Parietal lobe (tissue), 1 donor: Measurements from ENCODE around the gene RAET1G. TPM values are rescaled to one million over a fixed set of nuclear protein-coding genes. Genes with fewer than 3 reads are reported as not detected.

Experiments used
- total RNA-seq: library from RNA; depleted of rRNA; stranded (reverse); fragments of >200 nt; gene quantifications from one replicate; pipeline ENCODE4 v1.2.3, GENCODE V29; 2014

RAET1G gene
- not detected for total RNA-seq

DNA sequence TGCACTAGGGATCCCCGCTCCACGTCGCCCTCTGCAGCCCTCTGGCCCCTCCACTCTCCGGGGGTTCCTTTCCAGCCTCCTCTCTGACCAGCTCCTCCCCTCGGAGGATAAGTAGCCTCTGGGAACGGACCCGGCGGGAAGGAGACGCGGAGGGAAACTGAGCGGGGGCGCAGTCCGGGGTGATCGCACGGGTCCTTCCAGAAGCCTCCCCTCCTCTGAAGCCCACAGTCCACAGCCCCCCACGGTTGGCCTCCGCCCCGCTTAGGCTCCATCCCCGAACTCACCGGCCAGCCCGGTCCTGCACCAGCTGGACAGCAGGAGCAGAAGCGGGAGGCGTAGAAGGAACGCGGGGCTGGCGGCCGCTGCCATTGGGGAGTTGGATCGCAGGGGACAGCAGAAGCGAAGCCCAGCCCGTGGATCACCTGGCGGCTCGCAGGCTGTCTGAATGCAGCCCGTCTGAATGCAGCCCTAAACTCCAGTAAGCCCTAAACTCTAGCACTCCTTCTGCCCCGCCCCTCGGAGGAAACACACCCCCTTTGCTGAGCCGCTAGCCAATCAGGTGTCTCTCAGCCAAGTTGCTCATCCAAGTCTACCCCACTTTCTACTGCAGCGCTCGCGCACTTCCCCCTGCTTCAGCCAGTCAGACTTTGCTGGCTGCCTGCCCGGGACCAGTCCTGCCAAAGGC lies at the start of gene RAET1G:
Gene RAET1G, minus strand, starts transcription at position 480 of the 685 bp plus-strand sequence. Its CDS starts 111 bp downstream, at position 369.

GRCh38 chr6:149963462-149964307 lies 40.8 kb upstream of the RAET1G start, which contains the start of gene ULBP1:
Gene ULBP1 (plus strand): TSS chr6:149963943. CDS start chr6:149964050, 107 bp downstream.

GRCh38 chr6:149941583-149942460 lies 18.9 kb upstream of the RAET1G start, which contains the start of gene ULBP2:
Gene ULBP2 (plus strand): TSS chr6:149942014. CDS start chr6:149942073, 59 bp downstream.

DNA sequence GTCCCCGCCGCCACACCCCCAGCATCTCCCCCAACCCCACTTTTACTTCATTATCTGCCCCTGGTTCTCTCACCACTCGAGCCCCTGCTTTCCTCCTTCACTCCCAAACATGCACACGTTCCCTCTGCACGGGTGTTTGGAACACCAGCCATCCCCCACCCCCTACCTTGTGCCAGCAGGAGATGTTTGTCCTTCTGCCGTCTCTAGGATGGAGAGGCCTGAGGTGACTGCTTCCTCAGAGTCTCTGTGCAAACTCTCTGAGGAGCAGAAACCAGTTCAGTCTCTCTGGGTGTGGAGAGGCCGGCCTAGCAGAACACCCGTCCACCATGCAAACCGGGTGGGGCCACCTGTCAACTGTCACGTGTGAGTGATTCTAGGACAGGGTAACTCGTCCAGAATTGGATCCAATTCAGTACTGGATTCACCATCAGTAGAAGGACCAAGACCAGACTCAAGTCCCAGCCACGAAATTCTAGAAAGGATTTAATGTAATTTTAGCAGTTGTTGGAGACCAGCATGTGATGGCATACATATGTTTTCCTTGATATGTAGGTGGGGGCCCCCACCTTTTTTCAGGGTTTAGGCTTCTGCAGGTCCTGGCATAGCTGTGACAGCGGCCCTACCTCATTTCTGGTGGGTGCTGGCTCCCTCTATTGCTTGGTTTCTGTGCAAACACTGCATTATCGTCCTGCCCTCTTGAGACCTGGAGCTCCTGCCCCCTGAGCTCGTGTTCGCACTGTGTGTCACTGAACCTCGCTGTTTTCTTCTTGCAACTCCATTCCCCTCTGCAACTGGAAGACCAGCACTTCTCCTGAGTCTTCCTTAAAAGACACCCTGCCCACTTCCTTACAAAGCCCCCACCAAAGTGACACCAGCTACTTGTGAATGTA lies 24.8 kb downstream of the RAET1G start, which contains the start of gene RAET1E:
Gene RAET1E, minus strand, starts transcription at position 259 of the 890 bp plus-strand sequence. CDS start 7,212 bp downstream, outside the sequence.

Other genes with a start within 250 kb of the RAET1G start
- 52.9 TPM for gene LATS1, start 205.0 kb downstream of the RAET1G start, total RNA-seq
- 22.2 TPM for gene NUP43, start 176.6 kb downstream of the RAET1G start, total RNA-seq
- gene PCMT1, start 173.4 kb downstream of the RAET1G start, total RNA-seq = 158 TPM
- gene LRP11, start 58.8 kb downstream of the RAET1G start, total RNA-seq = 29.1 TPM
- not detected for gene RAET1E, start 25.0 kb downstream of the RAET1G start, total RNA-seq
- 3.4 TPM for gene ULBP2, start 18.9 kb upstream of the RAET1G start, total RNA-seq
- 1.9 TPM for gene ULBP1, start 40.8 kb upstream of the RAET1G start, total RNA-seq
- gene RAET1L, start 102.4 kb upstream of the RAET1G start, total RNA-seq = not detected
- gene ULBP3, start 146.0 kb upstream of the RAET1G start, total RNA-seq = 6.3 TPM
- 35.1 TPM for gene PPP1R14C, start 219.9 kb upstream of the RAET1G start, total RNA-seq